DND-41 (cell line): ENCODE results near the gene COCH.
"Not testable (repeated sequence)": the region's sequence is repeated elsewhere in the genome, so short reads cannot be mapped to it uniquely, and the experiment has no call there.

ENCODE experiments used
- EZH2 ChIP-seq: IDR thresholded peaks from 3 replicates; pipeline ENCODE4 v1.6.1; 2012; ENCODE audit warnings: borderline replicate concordance, low read depth, mild to moderate bottlenecking, moderate library complexity, low read length, inconsistent platforms; ENCODE audit not compliant: severe bottlenecking
- TF ChIP-seq, protein P1 (sequence below): IDR thresholded peaks from 2 replicates; pipeline ENCODE4 v1.5.1; 2012; ENCODE audit warnings: borderline replicate concordance, low read length, moderate library complexity, mild to moderate bottlenecking; ENCODE audit not compliant: poor library complexity, severe bottlenecking; ENCODE audit errors: extremely low read depth

DNA sequence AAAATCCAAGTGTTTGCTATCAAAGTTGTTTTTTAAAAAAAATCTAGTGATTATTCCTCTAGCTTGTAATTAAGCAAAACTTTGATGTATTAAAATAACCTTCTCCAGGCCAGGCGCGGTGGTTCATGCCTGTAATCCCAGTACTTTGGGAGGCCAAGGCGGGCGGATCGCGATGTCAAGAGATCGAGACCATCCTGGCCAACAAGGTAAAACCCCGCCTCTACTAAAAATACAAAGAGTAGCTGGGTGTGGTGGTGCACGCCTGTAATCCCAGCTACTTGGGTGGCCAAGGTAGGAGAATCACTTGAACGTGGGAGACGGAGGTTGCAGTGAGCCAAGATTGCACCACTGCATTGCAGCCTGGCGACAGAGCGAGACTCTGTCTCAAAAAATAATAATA, 59.6 kb downstream of the COCH start:
- TF ChIP-seq, protein P1, sequence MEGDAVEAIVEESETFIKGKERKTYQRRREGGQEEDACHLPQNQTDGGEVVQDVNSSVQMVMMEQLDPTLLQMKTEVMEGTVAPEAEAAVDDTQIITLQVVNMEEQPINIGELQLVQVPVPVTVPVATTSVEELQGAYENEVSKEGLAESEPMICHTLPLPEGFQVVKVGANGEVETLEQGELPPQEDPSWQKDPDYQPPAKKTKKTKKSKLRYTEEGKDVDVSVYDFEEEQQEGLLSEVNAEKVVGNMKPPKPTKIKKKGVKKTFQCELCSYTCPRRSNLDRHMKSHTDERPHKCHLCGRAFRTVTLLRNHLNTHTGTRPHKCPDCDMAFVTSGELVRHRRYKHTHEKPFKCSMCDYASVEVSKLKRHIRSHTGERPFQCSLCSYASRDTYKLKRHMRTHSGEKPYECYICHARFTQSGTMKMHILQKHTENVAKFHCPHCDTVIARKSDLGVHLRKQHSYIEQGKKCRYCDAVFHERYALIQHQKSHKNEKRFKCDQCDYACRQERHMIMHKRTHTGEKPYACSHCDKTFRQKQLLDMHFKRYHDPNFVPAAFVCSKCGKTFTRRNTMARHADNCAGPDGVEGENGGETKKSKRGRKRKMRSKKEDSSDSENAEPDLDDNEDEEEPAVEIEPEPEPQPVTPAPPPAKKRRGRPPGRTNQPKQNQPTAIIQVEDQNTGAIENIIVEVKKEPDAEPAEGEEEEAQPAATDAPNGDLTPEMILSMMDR = not testable (repeated sequence)
- TF ChIP-seq EZH2 = not testable (repeated sequence)
